Activated T-cell treated with anti-CD3 and anti-CD28 coated beads, Interleukin-2, amount 50 U/mL, for 48 hours (primary cell): ENCODE results near the gene GNL2.
"Not testable (repeated sequence)": the region's sequence is repeated elsewhere in the genome, so short reads cannot be mapped to it uniquely, and the experiment has no call there.

Experiments
- DNase-seq, 2 experiments: peaks; one replicate each; pipeline ENCODE4 v3.0.0-alpha.2; 2020

Gene GNL2

GRCh38 chr1:37606481-37607263, 10.9 kb upstream of the GNL2 start:
- no peak for DNase-seq

DNA sequence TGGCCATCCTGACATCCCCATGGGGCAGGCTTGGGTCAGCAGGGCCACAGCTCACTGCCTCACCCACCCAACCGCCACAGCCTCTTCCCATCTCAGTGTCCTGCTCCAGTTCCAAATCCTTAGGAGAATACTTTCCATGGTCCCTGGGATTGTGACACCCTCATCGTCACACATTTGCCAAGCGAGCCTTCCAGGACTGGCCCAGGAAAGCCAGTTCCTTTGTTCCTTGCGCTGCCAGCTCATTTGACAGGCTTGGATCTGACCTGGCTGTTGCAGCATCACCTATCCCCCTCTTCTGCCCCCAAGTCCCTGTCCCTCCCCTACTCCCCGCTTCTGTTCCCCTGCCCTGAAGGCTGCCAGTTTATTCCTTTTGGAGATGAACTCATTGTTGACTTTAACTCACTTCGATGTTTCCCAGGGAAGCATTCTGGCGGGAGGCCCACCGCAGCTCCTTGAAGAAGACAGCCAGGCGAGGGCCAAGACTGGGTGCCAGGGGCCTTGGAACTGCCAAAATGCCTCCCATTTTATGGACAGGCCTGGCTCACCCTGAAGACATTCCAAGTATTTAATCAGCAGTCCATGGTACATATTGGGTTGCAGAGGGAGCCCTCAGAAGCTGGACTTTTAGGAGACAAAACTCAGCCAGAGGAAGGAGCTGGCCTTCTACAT, 10.2 kb upstream of the GNL2 start:
- no peak for DNase-seq

GRCh38 chr1:37605061-37605650, 9.4 kb upstream of the GNL2 start:
- DNase-seq: no peak

DNA sequence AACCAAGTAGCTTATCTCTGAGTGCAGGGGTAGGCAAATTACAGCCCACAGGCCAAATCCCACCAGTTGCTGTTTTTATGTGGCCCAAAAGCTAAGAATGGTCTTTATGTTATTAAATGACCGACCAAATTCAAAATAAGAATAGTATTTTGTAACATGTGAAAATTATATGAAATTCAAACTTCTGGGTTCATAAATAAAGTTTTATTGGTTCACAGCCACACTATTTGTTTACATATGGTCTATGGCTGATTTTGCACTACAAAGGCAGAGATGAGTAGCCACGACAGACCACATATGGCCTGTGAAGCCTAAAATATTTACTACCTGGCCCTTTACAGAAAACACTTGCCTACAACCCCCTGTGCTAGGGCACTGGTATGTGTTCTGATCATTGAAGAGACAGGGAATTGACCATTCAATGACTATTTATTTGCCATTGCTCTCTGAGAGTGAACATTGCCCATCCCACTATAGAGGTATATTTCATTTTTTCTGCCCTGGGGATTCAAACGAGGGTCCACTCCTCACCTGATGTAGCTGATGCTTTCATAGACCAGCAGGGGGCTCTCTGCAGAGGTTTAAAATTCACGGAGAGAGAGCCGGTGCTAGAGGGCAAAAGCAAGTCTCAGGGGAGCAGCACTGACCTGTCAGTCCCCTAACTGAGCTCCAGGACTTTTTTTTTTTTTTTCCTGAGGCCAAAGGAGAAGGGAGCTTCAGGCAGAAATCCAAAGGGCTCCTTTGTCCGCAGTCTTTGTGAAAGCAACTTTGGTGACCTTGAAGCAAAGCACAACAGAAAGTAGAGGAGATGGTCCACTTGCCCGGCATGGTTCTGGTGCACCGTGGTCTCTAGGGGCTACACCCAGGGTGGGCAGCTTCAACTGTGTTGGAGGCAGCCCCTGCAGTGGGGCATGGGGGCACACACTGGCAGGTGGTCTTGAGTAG, 7.3 kb upstream of the GNL2 start:
- peak; percentile 32 to 49 for DNase-seq

- DNase-seq: no peak
Measured at GRCh38 chr1:37601441-37601840, 5.7 kb upstream of the GNL2 start.

DNA sequence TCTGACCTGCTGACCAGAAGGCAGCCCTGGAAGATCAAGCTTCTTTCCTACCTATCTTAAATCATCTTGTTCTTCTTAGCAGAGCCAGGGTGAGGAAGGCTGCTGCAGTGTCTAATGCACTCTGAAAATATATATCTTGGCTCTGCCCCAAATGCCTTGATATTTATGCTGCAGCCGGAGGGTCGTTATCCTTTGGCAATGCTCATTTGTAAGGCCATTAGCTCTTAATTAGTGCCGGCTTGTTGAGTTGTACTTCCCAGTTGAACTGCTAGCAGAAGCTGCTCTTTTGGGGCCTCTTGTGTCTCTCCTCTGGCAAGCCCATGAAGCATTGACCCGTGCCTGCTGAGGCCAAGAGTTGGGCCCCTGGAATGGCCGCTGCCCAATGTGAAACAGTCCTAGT, 4.2 kb upstream of the GNL2 start:
- no peak for DNase-seq

DNA sequence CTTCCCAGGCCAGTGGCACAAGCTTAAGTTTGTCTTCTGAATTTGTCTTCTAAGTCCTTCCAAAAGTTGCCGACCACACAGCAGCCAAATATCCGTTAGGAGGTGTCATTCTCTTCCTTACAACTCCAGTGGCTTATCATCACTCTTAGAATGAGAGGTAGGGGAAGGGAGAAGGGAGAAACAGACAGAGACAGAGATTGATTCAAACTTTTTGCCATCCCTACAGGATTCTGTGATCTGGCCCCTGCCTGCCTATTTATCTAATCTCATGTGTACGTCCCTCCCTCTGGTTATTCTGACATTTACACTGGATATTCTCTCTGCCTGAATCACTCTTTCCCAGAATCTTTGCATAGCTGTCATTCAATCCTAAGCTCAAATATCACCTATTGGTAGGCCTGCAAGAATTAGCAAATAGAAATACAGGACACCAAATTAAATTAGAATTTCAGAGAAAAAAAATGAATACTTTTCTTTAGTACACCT, 488 bp upstream of the GNL2 start:
- DNase-seq: no peak

GRCh38 chr1:37593726-37594125, 2.0 kb downstream of the GNL2 start:
- no peak for DNase-seq

DNA sequence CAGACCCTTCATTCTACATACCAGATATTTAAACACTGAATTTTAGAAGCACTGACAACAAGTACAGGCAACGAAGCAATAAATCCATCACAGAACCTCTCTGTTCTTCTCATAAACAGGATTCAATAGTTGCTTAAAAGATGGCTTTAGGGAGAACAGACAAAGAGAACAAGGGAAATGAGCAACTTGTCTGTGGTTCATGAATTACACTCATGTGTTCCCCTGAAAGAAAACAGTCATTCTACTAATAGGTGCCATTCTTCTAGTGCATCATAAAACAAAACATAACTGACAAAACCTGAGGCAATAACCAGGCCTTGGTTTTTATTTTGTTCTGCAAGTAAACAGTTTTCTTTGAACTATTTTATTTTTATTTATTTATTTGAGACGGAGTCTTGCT, 6.8 kb downstream of the GNL2 start:
- DNase-seq: no peak

DNA sequence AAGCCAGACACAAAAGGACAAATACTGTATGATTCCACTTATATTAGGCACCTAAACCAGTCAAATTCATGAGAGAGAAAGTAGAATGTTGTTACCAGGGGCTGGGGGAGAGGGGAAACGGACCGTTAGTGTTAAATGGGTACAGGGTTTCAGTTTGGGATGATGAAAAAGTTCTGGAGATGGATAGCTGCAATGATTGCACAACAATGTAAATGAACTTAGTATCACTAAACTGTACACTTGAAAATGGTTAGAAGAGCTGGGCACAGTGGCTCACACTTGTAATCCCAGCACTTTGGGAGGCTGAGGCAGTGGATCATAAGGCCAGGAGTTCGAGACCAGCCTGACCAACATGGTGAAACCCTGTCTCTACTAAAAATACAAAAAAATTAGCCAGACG, 11.2 kb downstream of the GNL2 start:
- DNase-seq: not testable (repeated sequence)

- no peak for DNase-seq
Measured at GRCh38 chr1:37575692-37576091, 20.0 kb downstream of the GNL2 start.

GRCh38 chr1:37574834-37575480, 20.8 kb downstream of the GNL2 start:
- DNase-seq: peak in 1 of 2 experiments; percentile 31

DNA sequence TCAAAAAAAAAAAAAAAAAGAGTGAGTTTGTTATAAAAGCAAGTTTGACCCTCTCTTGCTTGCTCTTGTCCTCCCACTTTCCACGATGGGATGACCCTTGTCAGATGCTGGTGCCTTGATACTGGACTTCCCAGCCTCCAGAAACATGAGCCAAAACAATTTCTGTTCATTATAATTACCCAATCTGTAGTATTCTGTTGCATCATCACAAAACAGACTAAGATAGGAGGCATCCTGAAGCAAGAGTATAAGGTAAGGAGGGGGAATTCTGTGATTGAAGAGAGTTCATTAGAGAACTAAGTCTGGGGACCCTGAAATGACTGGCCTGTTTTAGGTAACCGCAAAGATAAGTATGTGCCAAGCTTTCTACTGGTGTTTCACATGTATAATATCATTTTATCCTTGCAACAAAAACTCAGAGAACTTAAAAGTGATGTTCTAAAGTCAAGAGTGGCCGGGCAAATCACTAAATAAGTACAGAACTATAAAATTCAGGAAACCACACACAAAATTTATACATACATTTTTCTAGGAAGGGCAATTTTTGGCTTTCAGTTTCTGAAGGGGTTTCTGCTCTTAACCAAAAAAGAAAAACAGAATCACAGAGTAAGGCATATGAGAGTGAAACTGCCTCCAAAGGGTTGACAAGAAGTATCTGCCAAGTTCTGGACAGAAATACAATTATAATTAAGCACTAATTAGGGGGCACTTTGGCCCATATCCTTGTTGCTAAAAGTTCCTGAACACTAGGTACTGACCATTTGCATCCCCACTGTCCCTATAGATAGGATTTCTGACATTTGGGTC, 25.0 kb downstream of the GNL2 start:
- DNase-seq: no peak

GRCh38 chr1:37567023-37567422, 28.7 kb downstream of the GNL2 start:
- no peak for DNase-seq

- DNase-seq: no peak
Measured at GRCh38 chr1:37564892-37565291, 30.8 kb downstream of the GNL2 start.

GRCh38 chr1:37562984-37563383, 32.8 kb downstream of the GNL2 start:
- no peak for DNase-seq

- peak; percentile 62 to 66 for DNase-seq
Measured at GRCh38 chr1:37561133-37562132, 34.3 kb downstream of the GNL2 start.

GRCh38 chr1:37560401-37561132, 35.2 kb downstream of the GNL2 start:
- DNase-seq: no peak

DNA sequence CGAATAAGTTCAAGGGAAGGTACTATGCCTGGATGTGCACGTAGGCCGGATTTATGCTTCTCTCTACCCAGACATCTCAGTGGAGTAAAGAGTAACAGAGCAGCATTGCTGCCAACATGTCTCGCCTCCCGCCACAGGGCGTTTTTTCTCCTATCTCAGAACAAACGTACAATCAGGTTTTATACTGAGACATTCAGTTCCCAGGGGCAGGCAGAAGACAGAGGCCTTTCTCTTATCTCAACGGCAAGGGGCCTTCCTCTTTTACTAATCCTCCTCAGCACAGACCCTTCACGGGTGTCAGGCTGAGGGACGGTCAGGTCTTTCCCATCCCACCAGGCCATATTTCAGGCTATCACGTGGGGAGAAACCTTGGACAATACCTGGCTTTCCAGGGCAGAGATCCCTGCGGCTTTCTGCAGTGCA, 35.8 kb downstream of the GNL2 start:
- not testable (repeated sequence) for DNase-seq
